ENCODE measurements around the gene AGBL3.

The AGBL3 gene

GRCh38 chr7:135147341-135147898 is 161.1 kb downstream of the AGBL3 start:
- no peaks in the 10 kb centered on the region for H3K36me3 ChIP-seq (replicated peaks; ENCODE audit: insufficient read depth, low read length)
- peak overlapping the region; percentile 89 for H3K27ac ChIP-seq (ENCODE audit: low read length)
- peak overlapping the region; percentile 73 for H3K4me3 ChIP-seq (ENCODE audit: low read length)
- H2AFZ ChIP-seq (ENCODE audit: low read length), result peak overlapping the region; percentile 64
- no peaks in the 10 kb centered on the region for H4K20me1 ChIP-seq (ENCODE audit: insufficient read depth, low read length)
- peak; percentile 82 for DNase-seq
- peaks cover 39% of the 10 kb centered on the region for H3K79me2 ChIP-seq (ENCODE audit: low read length)
- TF ChIP-seq EZH2 (optimal IDR thresholded peaks at IDR 0.05; ENCODE audit: low read depth, low read length) (no peak), CTCF (IDR thresholded peaks at IDR 0.05; ENCODE audit: low read length) (no peak), EZH2phosphoT487 (IDR thresholded peaks at IDR 0.05; ENCODE audit: low read length) (no peak)
- peaks cover 30% of the 10 kb centered on the region for H3F3A ChIP-seq (ENCODE audit: insufficient read depth, low read length)
- H3K9ac ChIP-seq (ENCODE audit: low read length), result peak overlapping the region; percentile 78
- H3K9me2 ChIP-seq (replicated peaks; ENCODE audit: insufficient read depth, low read length), result no peaks in the 10 kb centered on the region
- H3K9me3 ChIP-seq (replicated peaks; ENCODE audit: insufficient read depth, low read length), result no peaks in the 10 kb centered on the region
- H3K4me1 ChIP-seq (ENCODE audit: low read length), result peaks cover 34% of the 10 kb centered on the region
- H3K4me2 ChIP-seq (ENCODE audit: low read depth, low read length), result peak overlapping the region; percentile 84
- no peaks in the 10 kb centered on the region for H3K27me3 ChIP-seq (replicated peaks; ENCODE audit: insufficient read depth, low read length)

- Histone ChIP-seq H2AFZ (ENCODE audit: low read length) (peak within 1 kb of the TSS; percentile 64), H3K36me3 (replicated peaks; ENCODE audit: insufficient read depth, low read length) (no peaks in the 10 kb centered on the region), H3K9ac (ENCODE audit: low read length) (peak within 1 kb of the TSS; percentile 78), H3K4me2 (ENCODE audit: low read depth, low read length) (peak within 1 kb of the TSS; percentile 84), H3K4me1 (ENCODE audit: low read length) (peaks cover 34% of the 10 kb centered on the region), H3K9me3 (replicated peaks; ENCODE audit: insufficient read depth, low read length) (no peaks in the 10 kb centered on the region), H3K4me3 (ENCODE audit: low read length) (peak within 1 kb of the TSS; percentile 73), H3K9me2 (replicated peaks; ENCODE audit: insufficient read depth, low read length) (no peaks in the 10 kb centered on the region), H4K20me1 (ENCODE audit: insufficient read depth, low read length) (no peaks in the 10 kb centered on the region), H3K79me2 (ENCODE audit: low read length) (peaks cover 43% of the 10 kb centered on the region), H3F3A (ENCODE audit: insufficient read depth, low read length) (peaks cover 30% of the 10 kb centered on the region), H3K27me3 (replicated peaks; ENCODE audit: insufficient read depth, low read length) (no peaks in the 10 kb centered on the region), H3K27ac (ENCODE audit: low read length) (peak within 1 kb of the TSS; percentile 89)
- peak; percentile 96 for DNase-seq
- TF ChIP-seq CTCF (IDR thresholded peaks at IDR 0.05; ENCODE audit: low read length) (peak; percentile 19; the same call in 1 of the 2 replicates), EZH2 (optimal IDR thresholded peaks at IDR 0.05; ENCODE audit: low read depth, low read length) (no peak)
Observed at GRCh38 chr7:135147899-135148721, 161.8 kb downstream of the AGBL3 start, which contains the start of gene TMEM140. TMEM140 (plus strand) TSS chr7:135148072; CDS start chr7:135164442, 16,370 bp downstream.

- no peaks in the 10 kb centered on the region for H4K20me1 ChIP-seq (ENCODE audit: insufficient read depth, low read length)
- TF ChIP-seq EZH2 (optimal IDR thresholded peaks at IDR 0.05; ENCODE audit: low read depth, low read length) (no peak), CTCF (IDR thresholded peaks at IDR 0.05; ENCODE audit: low read length) (no peak), EZH2phosphoT487 (IDR thresholded peaks at IDR 0.05; ENCODE audit: low read length) (no peak)
- H3K27ac ChIP-seq (ENCODE audit: low read length), result no peak overlapping the region
- H3K4me1 ChIP-seq (ENCODE audit: low read length), result peaks cover 34% of the 10 kb centered on the region
- H3K4me3 ChIP-seq (ENCODE audit: low read length), result peak overlapping the region; percentile 73; the same call in 1 of the 2 replicates
- no peaks in the 10 kb centered on the region for H3K9me2 ChIP-seq (replicated peaks; ENCODE audit: insufficient read depth, low read length)
- peak overlapping the region; percentile 84; the same call in 1 of the 2 replicates for H3K4me2 ChIP-seq (ENCODE audit: low read depth, low read length)
- peaks cover 30% of the 10 kb centered on the region for H3F3A ChIP-seq (ENCODE audit: insufficient read depth, low read length)
- no peak overlapping the region for H2AFZ ChIP-seq (ENCODE audit: low read length)
- DNase-seq, result no peak
- H3K79me2 ChIP-seq (ENCODE audit: low read length), result peaks cover 56% of the 10 kb centered on the region
- no peaks in the 10 kb centered on the region for H3K27me3 ChIP-seq (replicated peaks; ENCODE audit: insufficient read depth, low read length)
- H3K9me3 ChIP-seq (replicated peaks; ENCODE audit: insufficient read depth, low read length), result no peaks in the 10 kb centered on the region
- H3K36me3 ChIP-seq (replicated peaks; ENCODE audit: insufficient read depth, low read length), result no peaks in the 10 kb centered on the region
- no peak overlapping the region; the same call in 1 of the 2 replicates for H3K9ac ChIP-seq (ENCODE audit: low read length)
Observed at GRCh38 chr7:135150072-135150782, 163.9 kb downstream of the AGBL3 start.

Data from MM.1S (cell line).